NCI-H2107 treated with DMSO at 0.1 percent for 48 hours (cell line): ENCODE data around the gene CUL2.
"Not testable (repeated sequence)": the region's sequence is repeated elsewhere in the genome, so short reads cannot be mapped to it uniquely, and the experiment has no call there.

Source experiments
- DNase-seq: peaks from one replicate; lab custom pipeline; 2025; ENCODE audit not compliant: unreplicated experiment; lab: John Stamatoyannopoulos, UW

CUL2 gene

DNA sequence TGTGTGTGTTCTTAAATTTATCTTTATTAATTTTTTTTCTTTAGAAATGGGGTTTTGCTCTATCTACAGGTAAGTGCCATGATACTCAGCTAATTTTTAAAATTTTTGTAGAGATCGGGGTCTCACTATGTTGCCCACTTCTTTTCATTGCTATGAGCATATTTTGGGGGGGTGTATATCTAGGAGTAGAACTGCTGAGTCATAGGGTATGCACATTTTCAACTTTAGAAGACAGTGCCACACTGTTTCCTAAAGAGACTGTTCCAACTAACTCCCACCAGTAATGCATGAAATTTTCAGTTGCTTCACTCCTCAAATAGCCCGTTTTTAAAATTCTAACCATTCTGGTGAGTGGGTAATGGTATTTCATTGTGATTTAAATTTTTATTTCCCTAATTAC is 108.3 kb downstream of the CUL2 start:
- no peak for DNase-seq

DNA sequence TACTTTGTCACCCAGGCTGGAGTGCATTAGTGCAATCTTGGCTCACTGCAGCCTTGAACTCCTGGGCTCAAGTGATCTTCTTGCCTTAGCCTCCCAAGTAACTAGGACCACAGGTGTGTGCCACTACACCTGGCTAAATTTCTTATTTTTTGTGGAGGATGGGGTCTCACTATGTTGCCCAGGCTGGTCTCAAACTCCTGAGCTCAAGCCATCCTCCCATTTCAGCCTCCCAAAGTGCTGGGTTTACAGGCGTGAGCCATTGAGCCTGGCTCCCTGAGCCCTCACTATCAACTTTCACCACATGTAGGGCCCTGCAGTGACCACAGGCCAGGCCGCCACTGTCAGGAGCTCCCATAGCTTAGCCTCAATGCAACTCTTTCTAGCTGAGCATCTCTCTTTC is 110.2 kb downstream of the CUL2 start:
- DNase-seq, result no peak

DNA sequence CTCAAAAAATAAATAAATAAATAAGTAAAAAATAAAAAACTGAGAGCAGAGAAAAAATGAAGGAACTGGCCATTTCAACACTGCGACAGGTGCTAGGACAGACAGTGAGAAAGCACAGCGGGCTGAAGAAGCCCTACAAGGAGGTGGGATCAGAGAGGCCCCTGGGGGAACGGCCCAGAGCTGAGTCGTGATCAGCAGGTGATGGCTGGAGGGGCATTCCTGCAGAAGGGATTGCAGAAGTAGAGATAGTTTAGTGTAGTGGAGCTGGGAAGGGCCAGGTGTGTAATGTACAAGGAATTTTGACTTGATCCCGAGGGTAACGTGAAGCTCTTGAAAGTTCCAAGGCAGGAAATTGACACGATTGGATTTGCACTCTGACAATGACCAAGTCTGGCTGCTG is 112.1 kb downstream of the CUL2 start:
- no peak for DNase-seq

DNA sequence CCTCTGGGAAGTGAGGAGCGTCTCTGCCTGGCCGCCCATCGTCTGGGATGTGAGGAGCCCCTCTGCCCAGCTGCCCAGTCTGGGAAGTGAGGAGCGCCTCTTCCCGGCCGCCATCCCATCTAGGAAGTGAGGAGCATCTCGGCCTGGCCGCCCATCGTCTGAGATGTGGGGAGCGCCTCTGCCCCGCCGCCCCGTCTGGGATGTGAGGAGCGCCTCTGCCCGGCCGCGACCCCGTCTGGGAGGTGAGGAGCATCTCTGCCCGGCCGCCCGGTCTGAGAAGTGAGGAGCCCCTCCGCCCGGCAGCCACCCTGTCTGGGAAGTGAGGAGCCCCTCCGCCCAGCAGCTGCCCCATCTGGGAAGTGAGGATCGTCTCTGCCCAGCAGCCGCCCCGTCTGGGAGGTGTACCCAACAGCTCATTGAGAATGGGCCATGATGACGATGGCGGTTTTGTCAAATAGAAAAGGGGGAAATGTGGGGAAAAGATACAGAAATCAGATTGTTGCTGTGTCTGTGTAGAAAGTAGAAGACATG is 113.7 kb downstream of the CUL2 start:
- not testable (repeated sequence) for DNase-seq

DNA sequence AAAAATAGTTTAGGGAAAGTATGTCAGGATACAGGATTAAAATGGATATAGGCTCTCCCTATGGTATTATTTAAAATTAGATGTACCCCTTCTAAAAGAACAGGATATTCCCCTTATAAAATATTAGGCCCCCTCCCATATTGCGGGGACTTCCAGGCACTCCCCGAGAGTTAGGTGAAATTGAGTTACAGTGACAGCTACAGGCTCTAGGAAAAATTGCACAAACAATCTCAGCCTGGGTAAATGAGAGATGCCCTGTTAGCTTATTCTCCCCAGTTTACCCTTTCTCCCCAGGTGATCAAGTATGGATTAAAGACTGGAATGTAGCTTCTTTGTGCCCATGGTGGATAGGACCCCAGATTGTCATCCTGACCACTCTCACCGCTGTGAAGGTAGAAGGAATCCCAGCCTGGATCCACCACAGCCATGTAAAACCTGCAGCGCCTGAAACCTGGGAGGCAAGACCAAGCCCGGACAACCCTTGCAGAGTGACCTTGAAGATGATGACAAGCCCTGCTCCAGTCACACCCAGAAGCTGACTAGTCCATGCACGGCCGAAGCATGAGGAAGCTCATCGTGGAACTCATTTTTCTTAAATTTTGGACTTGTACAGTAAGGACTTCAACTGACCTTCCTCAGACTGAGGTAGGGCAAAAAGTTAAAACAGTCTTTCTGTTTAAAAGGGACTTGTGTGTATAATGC is 115.6 kb downstream of the CUL2 start:
- not testable (repeated sequence) for DNase-seq

DNA sequence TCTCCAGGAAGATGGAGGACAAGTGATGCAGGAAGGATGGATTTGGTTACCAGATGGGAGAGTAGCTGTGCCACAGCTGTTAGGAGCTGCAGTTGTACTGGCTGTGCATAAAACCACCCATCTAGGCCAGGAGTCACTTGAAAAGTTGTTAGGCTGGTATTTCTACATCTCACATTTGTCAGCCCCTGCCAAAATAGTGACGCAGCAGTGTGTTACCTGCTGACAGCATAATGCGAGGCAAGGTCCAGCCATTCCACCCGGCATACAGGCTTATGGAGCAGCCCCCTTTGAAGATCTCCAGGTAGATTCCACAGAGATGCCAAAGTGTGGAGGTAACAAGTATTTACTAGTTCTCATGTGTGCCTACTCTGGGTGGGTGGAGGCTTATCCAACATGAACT is 116.4 kb downstream of the CUL2 start:
- DNase-seq, result not testable (repeated sequence)

DNA sequence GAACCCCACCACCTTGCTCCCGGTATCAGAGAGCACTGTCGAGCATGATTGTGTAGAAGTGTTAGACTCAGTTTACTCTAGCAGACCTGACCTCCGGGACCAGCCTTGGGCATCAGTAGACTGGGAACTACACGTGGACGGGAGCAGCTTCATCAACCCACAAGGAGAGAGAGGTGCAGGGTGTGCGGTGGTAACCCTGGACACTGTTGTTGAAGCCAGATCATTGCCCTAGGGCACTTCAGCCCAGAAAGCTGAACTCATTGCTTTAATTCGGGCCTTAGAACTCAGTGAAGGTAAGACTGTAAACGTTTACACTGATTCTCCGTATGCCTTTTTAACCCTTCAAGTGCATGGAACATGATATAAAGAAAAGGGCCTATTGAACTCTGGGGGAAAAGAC is 117.0 kb downstream of the CUL2 start:
- not testable (repeated sequence) for DNase-seq

DNA sequence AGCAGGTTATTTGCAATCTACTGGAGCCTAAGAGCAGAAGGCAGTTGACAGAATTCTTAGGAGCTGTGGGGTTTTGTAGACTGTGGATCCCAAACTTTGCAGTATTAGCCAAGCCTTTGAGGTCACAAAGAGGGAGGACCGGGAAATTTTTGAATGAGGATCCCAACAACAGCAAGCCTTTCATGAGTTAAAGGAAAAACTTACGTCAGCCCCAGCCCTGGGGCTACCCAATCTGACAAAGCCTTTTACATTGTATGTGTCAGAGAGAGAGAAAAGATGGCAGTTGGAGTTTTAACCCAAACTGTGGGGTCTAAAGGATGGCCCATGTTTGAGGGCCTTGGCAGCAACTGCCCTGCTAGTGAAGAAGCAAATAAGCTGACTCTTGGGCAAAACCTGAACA is 117.5 kb downstream of the CUL2 start:
- not testable (repeated sequence) for DNase-seq

DNA sequence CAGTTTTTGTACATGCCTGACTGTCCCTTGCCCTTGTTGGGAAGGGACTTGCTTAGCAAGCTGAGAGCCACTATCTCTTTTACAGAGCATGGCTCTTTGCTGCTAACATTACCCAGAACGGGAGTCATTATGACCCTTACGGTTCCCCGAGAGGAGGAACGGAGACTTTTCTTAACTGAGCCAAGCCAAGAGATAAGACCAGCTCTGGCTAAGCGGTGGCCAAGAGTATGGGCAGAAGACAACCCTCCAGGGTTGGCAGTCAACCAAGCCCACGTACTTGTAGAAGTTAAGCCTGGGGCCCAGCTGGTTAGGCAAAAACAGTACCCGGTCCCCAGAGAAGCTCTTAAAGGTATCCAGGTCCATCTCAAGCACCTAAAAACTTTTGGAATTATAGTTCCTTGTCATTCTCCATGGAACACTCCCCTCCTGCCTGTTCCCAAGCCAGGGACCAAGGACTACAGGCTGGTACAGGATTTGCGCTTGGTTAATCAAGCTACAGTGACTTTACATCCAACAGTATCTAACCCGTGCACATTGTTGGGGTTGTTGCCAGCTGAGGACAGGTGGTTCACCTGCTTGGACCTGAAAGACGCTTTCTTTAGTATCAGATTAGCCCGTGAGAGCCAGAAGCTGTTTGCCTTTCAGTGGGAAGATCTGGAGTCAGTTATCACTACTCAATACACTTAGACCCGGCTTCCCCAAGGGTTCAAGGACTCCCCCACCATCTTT is 118.4 kb downstream of the CUL2 start:
- not testable (repeated sequence) for DNase-seq

DNA sequence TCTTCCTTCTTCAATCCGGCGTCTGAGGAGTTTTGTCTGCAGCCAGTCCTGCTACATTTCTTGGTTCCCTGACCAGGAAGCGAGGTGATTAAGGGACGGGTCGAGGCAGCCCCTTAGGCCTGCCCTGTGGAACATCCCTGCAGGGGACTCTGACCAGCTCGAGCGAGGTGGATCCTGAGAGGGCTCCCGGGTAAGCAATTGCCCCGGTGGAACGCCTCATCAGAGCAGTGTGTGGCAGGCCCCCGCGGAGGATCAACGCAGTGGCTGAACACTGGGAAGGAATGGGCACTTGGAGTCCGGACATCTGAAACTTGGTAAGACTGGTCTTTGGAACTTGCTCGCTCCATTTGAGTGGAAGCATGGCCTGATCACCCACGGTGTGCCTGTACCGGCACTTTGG is 121.0 kb downstream of the CUL2 start:
- DNase-seq, result no peak

DNA sequence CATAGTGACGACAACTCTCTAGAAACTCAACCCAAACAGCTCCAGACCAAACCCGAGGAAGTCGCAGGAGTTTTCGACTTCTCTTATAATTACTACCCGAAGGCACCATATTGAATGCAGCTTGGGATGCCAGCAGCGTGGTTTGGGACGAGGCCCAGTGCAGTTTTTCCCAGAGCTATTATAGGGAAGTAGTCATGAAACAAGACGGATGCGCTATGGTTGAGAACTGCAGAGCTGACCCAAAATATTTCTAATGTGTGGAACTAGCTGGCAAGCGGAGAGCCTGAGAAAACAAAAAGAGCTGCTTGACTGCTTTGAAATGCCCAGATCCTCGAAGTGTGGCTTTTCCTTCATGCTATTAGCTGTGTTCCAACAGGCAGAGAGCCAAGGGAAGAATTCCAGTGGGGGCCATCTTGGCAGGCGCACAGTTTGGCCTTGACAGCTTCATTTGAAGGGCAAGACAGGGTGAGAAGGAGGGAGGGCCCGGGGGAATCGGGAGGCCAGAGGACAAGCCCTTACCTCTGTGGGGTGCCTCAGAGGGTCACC is 122.7 kb downstream of the CUL2 start:
- DNase-seq, result no peak

DNA sequence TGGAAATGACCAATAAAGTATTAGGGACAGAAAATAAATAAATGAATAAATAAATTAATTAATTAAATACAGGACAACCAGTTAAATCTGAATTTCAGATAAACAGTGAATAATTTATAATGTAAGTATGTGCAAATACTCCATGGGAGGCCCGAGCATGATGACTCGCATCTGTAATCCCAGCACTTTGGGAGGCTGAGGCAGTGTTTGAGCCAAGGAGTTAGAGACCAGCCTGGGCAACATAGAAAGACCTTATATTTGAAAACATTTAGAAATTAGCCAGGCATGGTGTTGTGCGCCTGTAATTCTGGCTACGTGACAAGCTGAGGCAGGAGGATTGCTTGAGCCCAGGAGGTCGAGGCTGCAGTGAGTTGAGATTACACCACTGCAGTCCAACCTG is 123.7 kb downstream of the CUL2 start:
- DNase-seq, result no peak

DNA sequence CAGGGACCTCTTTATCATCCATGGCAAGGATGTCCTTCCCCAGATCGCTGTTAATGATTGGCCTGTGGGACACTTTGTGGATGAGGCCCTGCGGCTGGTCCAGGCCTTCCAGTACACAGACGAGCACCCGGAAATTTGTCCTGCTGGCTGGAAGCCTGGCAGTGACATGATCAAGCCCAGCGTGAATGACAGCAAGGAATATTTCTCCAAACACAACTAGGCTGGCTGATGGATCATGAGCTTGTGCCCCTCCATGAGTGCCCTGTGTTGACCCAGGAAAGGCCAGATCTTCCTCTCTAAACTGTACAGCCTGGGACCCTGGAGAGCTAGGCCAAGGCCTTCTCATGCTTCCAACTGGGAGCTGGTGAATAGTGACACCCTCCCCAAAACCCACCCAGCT is 124.1 kb downstream of the CUL2 start:
- DNase-seq, result no peak

DNA sequence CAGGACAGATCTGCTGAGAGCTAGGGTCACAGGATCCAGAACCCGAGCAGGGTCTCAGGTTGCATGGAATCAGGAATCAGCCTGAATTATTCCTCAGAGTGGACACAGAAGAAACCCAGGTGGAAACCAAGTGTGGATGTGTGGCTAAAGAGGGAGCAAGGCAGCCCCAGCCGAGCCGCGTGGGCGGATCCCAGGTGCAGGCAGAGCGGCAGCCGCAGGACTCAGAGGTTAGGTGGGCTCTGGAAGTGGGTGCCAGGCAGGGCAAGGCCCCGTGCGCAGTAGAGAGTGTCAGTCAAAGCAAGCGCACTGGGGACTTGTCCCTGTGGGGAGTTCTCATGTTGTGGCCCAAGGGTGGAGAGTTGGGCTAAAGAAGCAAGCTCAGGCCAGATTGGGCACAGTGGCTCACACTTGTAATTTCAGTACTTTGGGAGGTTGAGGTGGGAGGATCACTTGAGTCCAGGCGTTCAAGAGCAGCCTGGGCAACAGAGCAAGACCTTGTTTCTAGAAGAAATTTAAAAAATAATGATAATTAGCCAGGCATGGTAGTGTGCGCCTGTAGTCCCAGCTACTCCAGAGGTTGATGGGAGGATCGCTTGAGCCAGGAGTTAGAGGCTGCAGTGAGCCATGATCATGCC is 125.9 kb downstream of the CUL2 start:
- DNase-seq, result no peak

DNA sequence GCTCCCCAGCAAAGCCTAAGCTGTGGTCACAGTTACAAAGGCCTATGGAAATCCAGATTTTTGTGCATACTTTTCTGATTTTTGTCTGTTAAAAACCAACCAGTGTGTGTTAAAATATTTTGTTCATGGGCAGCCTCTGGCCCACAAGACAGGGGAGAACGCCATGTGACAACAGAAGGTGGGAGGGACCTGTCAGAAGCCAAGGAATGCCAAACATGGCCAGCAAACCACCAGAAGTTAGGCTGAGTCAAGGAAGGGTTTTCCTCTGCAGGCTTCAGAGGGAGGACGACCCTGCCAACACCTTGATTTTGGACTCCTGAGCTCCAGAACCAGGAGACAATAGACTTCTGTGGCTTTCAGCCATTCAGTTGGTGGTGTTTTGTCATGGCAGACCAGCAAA is 127.3 kb downstream of the CUL2 start:
- DNase-seq, result no peak

DNA sequence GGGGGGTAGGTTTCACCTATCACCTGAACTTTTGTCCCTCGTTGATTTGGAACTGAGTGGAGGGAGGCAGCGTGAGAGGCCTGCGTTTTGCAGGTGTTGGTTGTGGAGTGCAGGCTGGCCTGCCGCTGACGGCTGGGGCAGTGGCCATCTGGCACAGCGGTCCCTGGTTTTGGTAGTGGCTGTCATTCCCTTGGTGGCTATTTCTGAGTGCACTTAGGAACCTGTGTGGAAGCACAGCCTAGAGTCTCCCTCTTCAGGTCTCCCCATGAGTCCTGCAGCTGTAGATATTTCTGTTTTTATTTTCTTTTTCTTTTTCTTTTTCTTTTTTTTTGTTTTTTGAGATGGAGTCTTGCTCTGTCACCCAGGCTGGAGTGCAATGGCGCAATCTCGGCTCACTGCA is 129.2 kb downstream of the CUL2 start:
- DNase-seq, result no peak

DNA sequence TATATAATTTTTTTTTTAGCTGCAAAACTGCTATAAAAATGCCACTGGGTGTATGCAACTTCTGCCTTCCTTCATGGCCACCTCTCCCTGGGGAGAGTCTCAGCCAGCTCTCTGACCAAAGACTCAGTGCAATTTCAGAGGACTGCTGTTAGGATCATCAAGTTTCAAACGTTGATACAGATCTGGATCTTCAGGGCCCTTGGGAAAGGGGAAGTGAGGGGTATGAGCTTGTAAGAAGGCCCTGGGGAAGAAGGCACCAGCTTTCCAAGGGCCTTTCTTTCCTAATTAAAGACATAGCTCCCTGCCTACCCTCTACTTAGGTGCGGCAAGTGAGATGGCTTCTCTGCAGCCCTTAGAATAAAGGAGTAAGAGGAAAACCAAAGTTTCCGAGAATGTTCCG is 130.4 kb downstream of the CUL2 start:
- DNase-seq, result no peak

DNA sequence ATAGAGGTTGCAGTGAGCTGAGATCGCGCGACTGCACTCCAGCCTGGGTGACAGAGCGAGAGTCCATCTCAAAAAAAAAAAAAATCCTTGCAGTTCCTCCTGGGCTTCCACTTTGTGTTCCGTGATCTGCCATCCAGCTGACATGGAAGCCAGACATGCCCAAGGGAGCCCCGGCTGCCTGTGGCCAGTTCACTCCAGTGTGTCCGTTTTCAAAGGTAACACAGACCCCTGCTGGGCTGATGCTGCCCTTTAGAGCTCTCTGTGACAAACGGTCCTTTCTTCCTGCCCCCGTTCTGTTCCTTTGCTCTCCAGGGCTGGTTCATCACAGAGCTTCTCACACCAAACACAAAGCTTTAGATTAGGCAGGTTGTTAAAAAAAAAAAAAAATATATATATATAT is 130.8 kb downstream of the CUL2 start:
- no peak for DNase-seq
